H9 (cell line): ENCODE measurements around the gene LPCAT2. TPM values are rescaled to one million over a fixed set of nuclear protein-coding genes. Genes with fewer than 3 reads are reported as not detected.

Source experiments
- DNase-seq: peaks from one replicate; pipeline ENCODE4 v3.0.0-alpha.2; 2017
- H2AFZ ChIP-seq: one replicate; pipeline ENCODE4 v1.6.1; 2013; ENCODE audit warnings: mild to moderate bottlenecking, low read length, control low read depth, moderate library complexity
- H2AK5ac ChIP-seq: 2 replicates; pipeline ENCODE4 v1.6.1; 2013; ENCODE audit warnings: low read length, control low read depth, mixed read lengths; ENCODE audit not compliant: insufficient read length
- H2BK120ac ChIP-seq: one replicate; pipeline ENCODE4 v1.6.1; 2013; ENCODE audit warnings: low read depth, mild to moderate bottlenecking, low read length, control low read depth, inconsistent platforms; ENCODE audit not compliant: poor library complexity, severe bottlenecking
- H2BK12ac ChIP-seq: 2 replicates; pipeline ENCODE4 v1.6.1; 2013; ENCODE audit warnings: low read length, control low read depth, mixed read lengths, low read depth; ENCODE audit not compliant: insufficient read length
- H2BK15ac ChIP-seq: 2 replicates; pipeline ENCODE4 v1.6.1; 2013; ENCODE audit warnings: low read depth, low read length, control low read depth
- H2BK20ac ChIP-seq: one replicate; pipeline ENCODE4 v1.6.1; 2013; ENCODE audit warnings: low read depth, mild to moderate bottlenecking, low read length, control low read depth, inconsistent platforms; ENCODE audit not compliant: poor library complexity, severe bottlenecking
- H2BK5ac ChIP-seq: 2 replicates; pipeline ENCODE4 v1.6.1; 2013; ENCODE audit warnings: low read length, control low read depth, mixed read lengths; ENCODE audit not compliant: insufficient read length
- H3K14ac ChIP-seq: 2 replicates; pipeline ENCODE4 v1.6.1; 2013; ENCODE audit warnings: low read length, control low read depth; ENCODE audit not compliant: insufficient read depth
- H3K18ac ChIP-seq: 2 replicates; pipeline ENCODE4 v1.6.1; 2013; ENCODE audit warnings: low read depth, mild to moderate bottlenecking, mixed read lengths, low read length, control low read depth; ENCODE audit not compliant: insufficient read length
- H3K23ac ChIP-seq: 2 replicates; pipeline ENCODE4 v1.6.1; 2013; ENCODE audit warnings: low read length, control low read depth, mixed read lengths, low read depth; ENCODE audit not compliant: insufficient read length
- H3K23me2 ChIP-seq: 2 replicates; pipeline ENCODE4 v1.6.1; 2013; ENCODE audit warnings: low read depth, mild to moderate bottlenecking, mixed read lengths, low read length, control low read depth; ENCODE audit not compliant: insufficient read length, poor library complexity, severe bottlenecking
- H3K27ac ChIP-seq: 2 replicates; pipeline ENCODE4 v1.5.1; 2013; ENCODE audit warnings: low read length, control low read depth, mixed read lengths, low read depth; ENCODE audit not compliant: insufficient read length
- H3K27me3 ChIP-seq: 2 replicates; pipeline ENCODE4 v1.6.1; 2013; ENCODE audit warnings: low read length, control low read depth, inconsistent platforms; ENCODE audit not compliant: insufficient read depth
- H3K4ac ChIP-seq: 2 replicates; pipeline ENCODE4 v1.6.1; 2013; ENCODE audit warnings: low read depth, mild to moderate bottlenecking, control low read depth, inconsistent platforms, low read length, moderate library complexity
- H3K4me1 ChIP-seq: 2 replicates; pipeline ENCODE4 v1.6.1; 2013; ENCODE audit warnings: low read length, control low read depth, inconsistent platforms; ENCODE audit not compliant: insufficient read depth
- H3K4me2 ChIP-seq: 2 replicates; pipeline ENCODE4 v1.6.1; 2013; ENCODE audit warnings: low read length, control low read depth, mixed read lengths; ENCODE audit not compliant: insufficient read length, insufficient read depth
- H3K56ac ChIP-seq: 2 replicates; pipeline ENCODE4 v1.6.1; 2013; ENCODE audit warnings: low read depth, mild to moderate bottlenecking, mixed read lengths, low read length, control low read depth; ENCODE audit not compliant: insufficient read length
- H3K79me1 ChIP-seq: 2 replicates; pipeline ENCODE4 v1.6.1; 2013; ENCODE audit warnings: low read depth, mild to moderate bottlenecking, moderate library complexity, low read length, control low read depth, inconsistent platforms; ENCODE audit not compliant: insufficient read depth, poor library complexity, severe bottlenecking
- H3K79me2 ChIP-seq: 2 replicates; pipeline ENCODE4 v1.6.1; 2013; ENCODE audit warnings: low read length, control low read depth, inconsistent platforms; ENCODE audit not compliant: insufficient read depth
- H3K9ac ChIP-seq: 2 replicates; pipeline ENCODE4 v1.6.1; 2013; ENCODE audit warnings: low read length, control low read depth, mixed read lengths; ENCODE audit not compliant: insufficient read length; ENCODE audit errors: extremely low read depth
- H3K9me3 ChIP-seq: one replicate; pipeline ENCODE4 v1.6.1; 2013; ENCODE audit warnings: low read depth, low read length, inconsistent platforms; ENCODE audit not compliant: control insufficient read depth
- H3T11ph ChIP-seq: one replicate; pipeline ENCODE4 v1.6.1; 2013; ENCODE audit warnings: mild to moderate bottlenecking, low read length, control low read depth, inconsistent platforms
- H4K20me1 ChIP-seq: one replicate; pipeline ENCODE4 v1.6.1; 2013; ENCODE audit not compliant: control insufficient read depth, insufficient read length, insufficient read depth
- H4K5ac ChIP-seq: 2 replicates; pipeline ENCODE4 v1.6.1; 2013; ENCODE audit warnings: low read depth, mild to moderate bottlenecking, mixed read lengths, low read length, control low read depth; ENCODE audit not compliant: insufficient read length
- H4K8ac ChIP-seq: replicated peaks from 2 replicates; pipeline ENCODE4 v1.6.1; 2013; ENCODE audit warnings: low read length, control low read depth, mixed read lengths, low read depth; ENCODE audit not compliant: insufficient read length
- H4K91ac ChIP-seq: 2 replicates; pipeline ENCODE4 v1.6.1; 2013; ENCODE audit warnings: low read depth, mild to moderate bottlenecking, moderate library complexity, mixed read lengths, low read length, control low read depth; ENCODE audit not compliant: insufficient read length
- H3K27ac Mint-ChIP-seq, 3 experiments: 2 replicates in 2 of 3; 3 replicates in 1 of 3; pipeline ENCODE4 v1.8.0; 2020 to 2021; ENCODE audit warnings: mixed read lengths in 3 of 3, mild to moderate bottlenecking in 1 of 3, moderate library complexity in 1 of 3
- H3K27me3 Mint-ChIP-seq: 2 replicates; pipeline ENCODE4 v1.8.0; 2021; ENCODE audit warnings: low read depth, mild to moderate bottlenecking, moderate library complexity, mixed read lengths
- H3K36me3 Mint-ChIP-seq, 3 experiments: 2 replicates in 2 of 3; 3 replicates in 1 of 3; pipeline ENCODE4 v1.8.0; 2020 to 2021; ENCODE audit warnings: low read depth in 3 of 3, mixed read lengths in 3 of 3; ENCODE audit not compliant: insufficient read depth in 1 of 3
- H3K4me1 Mint-ChIP-seq, 2 experiments: 2 replicates each; pipeline ENCODE4 v1.8.0; 2020; ENCODE audit warnings: mixed read lengths in 2 of 2
- H3K4me3 Mint-ChIP-seq, 2 experiments: 2 replicates in 1 of 2; 3 replicates in 1 of 2; pipeline ENCODE4 v1.8.0; 2020 to 2021; ENCODE audit warnings: mild to moderate bottlenecking in 2 of 2, mixed read lengths in 2 of 2, moderate library complexity in 1 of 2
- H3K9me3 Mint-ChIP-seq, 2 experiments: 2 replicates in 1 of 2; 3 replicates in 1 of 2; pipeline ENCODE4 v1.8.0; 2020; ENCODE audit warnings: mild to moderate bottlenecking in 2 of 2, mixed read lengths in 2 of 2, moderate library complexity in 1 of 2
- CTCF ChIP-seq: fragments of 200-600 bp; sonication (generic); conservative IDR thresholded peaks from 3 replicates; pipeline ENCODE4 v1.8.0; 2021; ENCODE audit warnings: antibody characterized with exemption, mild to moderate bottlenecking
- WGBS: extraction: QIAGEN DNeasy Blood & Tissue Kit; methylation state at CpG from one replicate; pipeline ENCODE4 v1.1.7; 2013; ENCODE audit warnings: missing lambda C conversion rate, low lambda C conversion rate, mixed read lengths; ENCODE audit not compliant: insufficient read length; ENCODE audit errors: extremely low coverage; 5-methylcytosine and 5-hydroxymethylcytosine counted together
- total RNA-seq: library from RNA; stranded (reverse); gene quantifications from 2 replicates; pipeline ENCODE4 v1.2.1, GENCODE V29; 2021

LPCAT2 gene
- total RNA-seq, 1 experiment from 2014 or later = 2.8 TPM

GRCh38 chr16:55622272-55622671, 113.4 kb downstream of the LPCAT2 start:
- H3K23ac ChIP-seq = no peak overlapping the region
- WGBS = no CpG with 5 or more reads among the region's 3 CpGs
- H3K27ac Mint-ChIP-seq = no peak overlapping the region

More at GRCh38 chr16:55622272-55622671, 113.4 kb downstream of the LPCAT2 start:
- Histone ChIP-seq H4K5ac (no peak overlapping the region), H2BK15ac (no peak overlapping the region), H4K20me1 (no peaks in the 10 kb centered on the region), H3K9me3 (no peaks in the 10 kb centered on the region), H3K79me1 (no peaks in the 10 kb centered on the region), H3K79me2 (no peaks in the 10 kb centered on the region), H3K9ac (no peak overlapping the region), H3K14ac (no peak overlapping the region), H3K27me3 (no peaks in the 10 kb centered on the region), H2BK20ac (no peak overlapping the region), H3K4me1 (no peaks in the 10 kb centered on the region), H3K4me2 (no peak overlapping the region), H3K27ac (no peak overlapping the region), H3T11ph (no peak overlapping the region), H2BK12ac (no peak overlapping the region), H2BK5ac (no peak overlapping the region), H4K91ac (no peak overlapping the region), H3K18ac (no peak overlapping the region), H4K8ac (no peak overlapping the region), H3K23me2 (no peaks in the 10 kb centered on the region), H2AK5ac (no peak overlapping the region), H2AFZ (no peak overlapping the region), H3K56ac (no peak overlapping the region), H3K4ac (no peak overlapping the region), H2BK120ac (no peak overlapping the region)
- H3K9me3 Mint-ChIP-seq = peaks cover 0 to 1% of the 10 kb centered on the region in 2 experiments; a peak in 4 of 5 replicates
- H3K36me3 Mint-ChIP-seq = peaks cover 0 to 3% (median 1%) of the 10 kb centered on the region in 3 experiments; a peak in 2 of 7 replicates
- H3K4me3 Mint-ChIP-seq = no peak overlapping the region
- no peak for TF ChIP-seq CTCF
- no peak for DNase-seq
- H3K4me1 Mint-ChIP-seq = peaks cover 12% of the 10 kb centered on the region in 2 experiments
- H3K27me3 Mint-ChIP-seq = peaks cover 24% of the 10 kb centered on the region
